Diencephalon (tissue), 1 donor: ENCODE results near the gene AKR1C2. TPM values are rescaled to one million over a fixed set of nuclear protein-coding genes. Genes with fewer than 3 reads are reported as not detected.

ENCODE experiments used
- small RNA-seq: library from RNA; depleted of rRNA; stranded (forward); fragments of <200 nt; gene quantifications from one replicate; pipeline ENCODE3, GENCODE V24; 2014
- total RNA-seq: library from RNA; depleted of rRNA; stranded (reverse); fragments of >200 nt; gene quantifications from one replicate; pipeline ENCODE4 v1.2.3, GENCODE V29; 2014

AKR1C2 gene
- total RNA-seq, result 21.2 TPM

GRCh38 chr10:5003127-5004029 lies at the start of gene AKR1C2:
Gene AKR1C2 (minus strand): TSS chr10:5003857. CDS start chr10:5003835, 22 bp downstream.

DNA sequence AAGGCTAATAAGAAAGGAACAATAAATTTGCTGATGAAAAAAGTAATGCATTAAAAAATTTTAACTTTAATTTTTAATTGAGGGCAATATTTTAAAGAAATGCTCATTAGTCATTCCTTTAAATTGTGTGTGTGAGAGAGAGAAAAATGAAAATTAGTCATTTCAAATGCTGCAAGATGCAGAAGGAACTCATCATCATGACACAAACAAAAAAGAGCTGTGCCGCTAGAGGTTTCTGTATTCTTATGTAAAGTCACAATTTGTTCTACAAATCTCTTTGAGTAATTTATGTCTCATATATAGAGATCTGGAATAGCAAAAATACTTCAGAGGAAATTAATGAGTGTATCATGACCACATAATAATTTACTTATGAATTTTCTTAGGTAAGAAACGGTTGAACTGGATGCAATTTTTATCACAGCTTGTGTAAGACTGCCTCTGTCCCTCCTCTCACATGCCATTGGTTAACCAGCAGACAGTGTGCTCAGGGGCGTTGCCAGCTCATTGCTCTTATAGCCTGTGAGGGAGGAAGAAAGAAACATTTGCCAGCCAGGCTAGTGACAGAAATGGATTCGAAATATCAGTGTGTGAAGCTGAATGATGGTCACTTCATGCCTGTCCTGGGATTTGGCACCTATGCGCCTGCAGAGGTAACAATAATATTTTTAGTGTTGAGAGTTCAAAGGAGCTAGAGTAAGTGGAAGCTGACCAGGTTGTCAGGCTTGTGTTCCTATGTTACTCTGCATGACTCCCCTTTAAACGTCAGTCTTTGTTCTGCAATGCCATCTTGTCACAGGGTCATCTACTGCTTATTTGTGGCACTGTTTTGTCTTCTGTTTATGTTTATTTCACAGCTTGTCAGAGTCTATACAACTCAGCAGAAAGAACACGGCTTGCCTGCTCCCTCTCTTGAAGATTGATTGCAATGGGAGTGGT lies 40.5 kb downstream of the AKR1C2 start, which contains the start of gene AKR1C1:
AKR1C1 (plus strand) TSS at position 540 of the 939 bp plus-strand sequence; CDS start at position 570, 30 bp downstream.

Small RNA genes within 50 kb of the gene (small RNA-seq; reads per million reads assigned to genes)
- gene RF00096, result not detected

Other genes starting within 250 kb of the AKR1C2 start
- gene AKR1E2, start 177.7 kb downstream of the AKR1C2 start, total RNA-seq, result 74.0 TPM
- gene AKR1C1, start 40.4 kb downstream of the AKR1C2 start, total RNA-seq, result 29.1 TPM
- 1.8 TPM for gene AKR1C3, start 90.6 kb upstream of the AKR1C2 start, total RNA-seq
- gene AKR1C8, start 181.3 kb upstream of the AKR1C2 start, total RNA-seq, result not detected
- not detected for gene AKR1C4, start 193.0 kb upstream of the AKR1C2 start, total RNA-seq